HEK293T (cell line): Measurements from ENCODE around the gene AP4S1.

ENCODE experiments used
- ARNT ChIP-seq: fragments of 450-650 bp; IDR thresholded peaks from 2 replicates; pipeline ENCODE4 v1.6.1; 2017; ENCODE audit warnings: mild to moderate bottlenecking
- CTBP1 ChIP-seq: fragments of 450-650 bp; IDR thresholded peaks from 2 replicates; pipeline ENCODE4 v1.6.1; 2016; ENCODE audit warnings: borderline replicate concordance
- ELF4 ChIP-seq: fragments of 450-650 bp; IDR thresholded peaks from 2 replicates; pipeline ENCODE4 v1.6.1; 2017; ENCODE audit warnings: antibody characterized with exemption
- FOXA1 ChIP-seq: fragments of 450-650 bp; IDR thresholded peaks from 2 replicates; pipeline ENCODE4 v1.6.1; 2016; ENCODE audit warnings: mild to moderate bottlenecking
- FOXK2 ChIP-seq: fragments of 450-650 bp; IDR thresholded peaks from 2 replicates; pipeline ENCODE4 v1.6.1; 2016; ENCODE audit warnings: mild to moderate bottlenecking
- FOXM1 ChIP-seq: fragments of 450-650 bp; IDR thresholded peaks from 2 replicates; pipeline ENCODE4 v1.6.1; 2017; ENCODE audit warnings: mild to moderate bottlenecking, borderline replicate concordance
- HDGF ChIP-seq: fragments of 450-650 bp; IDR thresholded peaks from 2 replicates; pipeline ENCODE4 v1.6.1; 2017; ENCODE audit warnings: antibody characterized with exemption, borderline replicate concordance
- NFRKB ChIP-seq: fragments of 450-650 bp; IDR thresholded peaks from 2 replicates; pipeline ENCODE4 v1.6.1; 2016; ENCODE audit warnings: mild to moderate bottlenecking, moderate library complexity
- SP1 ChIP-seq: fragments of 450-650 bp; IDR thresholded peaks from 2 replicates; pipeline ENCODE4 v1.6.1; 2017
- SUZ12 ChIP-seq: fragments of 450-650 bp; IDR thresholded peaks from 2 replicates; pipeline ENCODE4 v1.6.1; 2016; ENCODE audit warnings: mild to moderate bottlenecking
- TARDBP ChIP-seq: fragments of 450-650 bp; IDR thresholded peaks from 2 replicates; pipeline ENCODE4 v1.6.1; 2016
- TF ChIP-seq, protein P1 (sequence below): fragments of 450-650 bp; IDR thresholded peaks from 2 replicates; pipeline ENCODE4 v1.6.1; 2016

DNA sequence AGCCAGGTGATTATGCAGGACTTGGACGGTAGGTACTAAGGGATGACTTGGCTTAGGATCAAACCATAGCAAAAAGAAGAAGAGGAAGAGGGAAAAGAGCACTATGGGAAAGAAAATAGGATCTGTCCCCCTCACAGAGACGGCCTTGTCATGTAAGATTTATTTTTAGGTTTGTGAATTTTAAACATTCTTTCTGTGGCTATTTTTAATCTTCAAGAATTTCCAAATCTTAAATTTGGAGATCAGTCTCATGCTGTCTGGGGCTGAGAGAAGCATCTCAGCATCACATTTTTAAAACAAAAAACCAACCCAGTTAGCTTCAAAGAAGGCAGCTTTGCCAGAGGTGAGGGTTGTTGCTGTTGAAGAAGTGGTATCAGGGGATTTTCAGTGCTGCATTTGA lies 53.3 kb downstream of the AP4S1 start:
- TF ChIP-seq ARNT (no peak), ELF4 (no peak), SUZ12 (no peak), HDGF (no peak), FOXM1 (no peak), SP1 (no peak), NFRKB (no peak), TARDBP (no peak), FOXK2 (no peak), CTBP1 (no peak), FOXA1 (no peak)
- TF ChIP-seq, protein P1, sequence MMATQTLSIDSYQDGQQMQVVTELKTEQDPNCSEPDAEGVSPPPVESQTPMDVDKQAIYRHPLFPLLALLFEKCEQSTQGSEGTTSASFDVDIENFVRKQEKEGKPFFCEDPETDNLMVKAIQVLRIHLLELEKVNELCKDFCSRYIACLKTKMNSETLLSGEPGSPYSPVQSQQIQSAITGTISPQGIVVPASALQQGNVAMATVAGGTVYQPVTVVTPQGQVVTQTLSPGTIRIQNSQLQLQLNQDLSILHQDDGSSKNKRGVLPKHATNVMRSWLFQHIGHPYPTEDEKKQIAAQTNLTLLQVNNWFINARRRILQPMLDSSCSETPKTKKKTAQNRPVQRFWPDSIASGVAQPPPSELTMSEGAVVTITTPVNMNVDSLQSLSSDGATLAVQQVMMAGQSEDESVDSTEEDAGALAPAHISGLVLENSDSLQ, result no peak
